NT2/D1 (cell line): ENCODE measurements around the gene SUSD3.

Experiments
- SUZ12 ChIP-seq: IDR thresholded peaks from 2 replicates; pipeline ENCODE4 v1.6.1; 2011; ENCODE audit not compliant: insufficient read length, insufficient read depth; ENCODE audit errors: extremely low read depth
- YY1 ChIP-seq: IDR thresholded peaks from 2 replicates; pipeline ENCODE4 v1.6.1; 2011; ENCODE audit not compliant: insufficient read length, insufficient read depth

DNA sequence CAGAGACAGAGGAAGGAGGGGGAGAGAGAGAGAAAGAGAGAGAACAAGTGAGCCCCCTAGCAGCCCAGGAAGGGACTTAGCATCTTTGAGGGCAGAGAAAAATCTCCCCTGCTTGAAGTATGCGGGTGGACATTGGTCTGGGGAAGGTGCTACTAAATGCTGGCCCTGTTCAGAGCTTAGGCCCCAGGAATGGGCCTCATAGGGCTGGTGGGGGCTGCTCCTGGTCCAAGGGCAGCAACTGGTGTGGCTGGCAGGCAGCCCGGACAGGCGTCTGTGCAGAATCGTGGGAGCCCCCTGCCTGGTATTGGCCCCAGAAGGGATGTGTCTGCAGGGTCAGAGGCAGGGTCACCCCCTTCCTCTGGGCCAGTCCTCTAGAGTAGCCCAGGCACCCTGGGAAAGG is 47.8 kb upstream of the SUSD3 start:
- TF ChIP-seq YY1 = no peak
- no peak for TF ChIP-seq SUZ12
